Measurements from ENCODE around the gene TNFAIP8L1. TPM values are rescaled to one million over a fixed set of nuclear protein-coding genes. Genes with fewer than 3 reads are reported as not detected.
"Not testable (repeated sequence)": the region's sequence is repeated elsewhere in the genome, so short reads cannot be mapped to it uniquely, and the experiment has no call there.

Gene TNFAIP8L1
- total RNA-seq = 1 to 10 TPM; 5.7 to 6.1 TPM
- long read RNA-seq, donor 1, partial matches to known transcripts = 0 of 7 reads
- long read RNA-seq, donor 1, other reads (novel, unspliced or antisense) = 2 of 7 reads
- long read RNA-seq, donor 2, transcript TNFAIP8L1-201 (2 exons, 3,814 nt) = major isoform, 32 of 38 reads
- long read RNA-seq, donor 2, partial matches to known transcripts = 0 of 38 reads
- long read RNA-seq, donor 2, other reads (novel, unspliced or antisense) = 5 of 38 reads

DNA sequence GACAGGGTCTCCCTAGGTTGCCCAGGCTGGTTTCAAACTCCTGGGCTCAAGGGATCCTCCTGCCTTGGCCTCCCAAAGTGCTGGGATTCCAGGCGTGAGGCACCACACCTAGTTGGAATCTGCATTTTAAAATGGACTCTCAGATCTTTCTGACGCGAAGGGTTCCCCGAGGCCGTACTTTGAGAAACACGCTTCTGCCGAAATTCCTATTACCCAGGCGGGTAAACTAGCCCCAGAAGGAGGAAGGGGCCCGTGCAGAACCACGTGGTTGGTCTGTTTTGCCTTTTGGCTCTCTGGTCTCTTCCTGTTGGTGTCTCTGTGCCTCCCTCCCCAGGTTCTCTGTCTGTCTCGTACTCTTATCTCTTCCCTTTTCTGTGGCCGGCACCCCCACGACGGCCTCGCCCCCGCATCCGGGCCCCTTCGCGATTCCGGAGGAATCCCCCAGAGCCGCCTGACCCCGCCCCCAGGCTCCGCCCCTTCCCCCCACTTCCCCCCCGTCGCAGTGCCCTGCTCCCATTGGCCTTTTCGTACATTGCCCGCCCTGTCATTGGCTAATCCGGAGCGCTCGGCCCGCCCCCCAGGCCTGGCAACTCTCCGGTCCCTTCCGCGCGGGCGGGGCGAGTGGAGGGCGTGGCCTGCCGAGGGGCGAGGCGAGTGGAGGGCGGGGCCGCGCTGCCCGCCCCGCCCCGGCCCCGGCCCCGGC lies at the start of gene TNFAIP8L1:
TNFAIP8L1 (plus strand) TSS at position 689 of the 703 bp plus-strand sequence. CDS start 12,354 bp downstream, outside the sequence.
- DNase-seq (ENCODE audit: low spot score) = peak; percentile 99
- intact Hi-C loops (cut with DNase I) = loop anchor here (5.0 to 10.0 kb wide), 2 partner anchors 64 to 82 kb away; partner anchors contain the start of gene SEMA6B (in 1 of the 2)

DNA sequence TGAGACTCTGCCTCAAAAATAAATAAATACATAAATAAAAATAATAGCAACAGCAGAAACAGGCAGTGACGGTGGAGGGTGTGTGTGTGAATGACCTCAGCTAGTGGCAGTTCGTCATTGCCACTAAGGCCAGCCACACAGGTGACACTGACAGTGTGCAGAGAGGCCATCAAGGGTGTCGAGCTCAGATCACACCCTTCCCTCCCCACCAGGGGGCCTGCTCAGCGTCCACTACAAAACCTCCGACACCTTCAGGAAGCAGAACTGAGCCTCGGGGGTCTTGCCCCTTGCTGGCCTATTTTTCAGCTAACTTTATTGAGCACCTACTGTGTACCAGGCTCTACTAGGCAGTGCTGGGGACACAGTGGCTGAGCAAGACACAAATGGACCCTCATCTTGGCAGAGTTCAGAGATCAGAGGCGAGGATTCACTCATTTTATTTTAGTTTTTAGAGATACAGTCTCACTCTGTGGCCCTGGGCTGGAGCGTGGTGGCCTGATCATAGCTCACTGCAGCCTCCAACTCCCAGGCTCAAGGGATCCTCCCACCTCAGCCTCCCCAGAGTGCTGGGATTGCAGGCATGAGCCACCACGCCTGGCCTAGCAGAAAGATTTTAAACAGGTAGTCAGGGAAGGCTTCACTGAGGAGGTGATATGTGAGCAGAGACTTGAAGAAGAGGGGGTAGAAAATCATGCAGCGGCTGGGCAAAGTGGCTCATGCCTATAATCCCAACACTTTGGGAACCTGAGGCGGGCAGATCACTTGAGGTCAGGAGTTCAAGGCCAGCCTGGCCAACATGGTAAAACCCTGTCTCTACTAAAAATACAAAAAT lies 49.5 kb upstream of the TNFAIP8L1 start:
- no peak for DNase-seq (ENCODE audit: low spot score)
- intact Hi-C loops (cut with DNase I) = loop anchor here in 1 of 2 donors (5.0 kb wide), 1 partner anchor 1753 kb away; no protein-coding TSS in a partner anchor

DNA sequence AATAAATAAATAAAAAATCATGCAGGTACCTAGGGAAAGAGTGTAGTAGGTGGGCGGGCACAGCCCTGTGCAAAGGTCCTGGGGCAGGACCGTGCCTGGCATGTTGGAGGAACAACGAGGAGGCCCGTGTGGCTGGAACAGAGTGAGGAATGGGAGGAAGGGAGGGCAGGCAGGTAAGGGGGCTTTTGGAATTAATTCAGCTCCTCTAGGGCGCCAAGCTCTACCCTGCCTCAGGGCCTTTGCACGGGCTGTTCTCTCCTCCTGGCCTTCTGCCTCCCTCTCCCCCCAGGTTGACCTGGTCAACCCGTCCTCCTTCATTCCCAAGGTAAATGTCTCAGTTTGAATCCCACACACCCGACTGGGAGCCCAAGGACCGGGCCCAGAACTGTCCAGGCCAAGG lies 48.8 kb upstream of the TNFAIP8L1 start:
- DNase-seq (ENCODE audit: low spot score) = no peak

GRCh38 chr19:4591320-4591719 lies 48.0 kb upstream of the TNFAIP8L1 start:
- DNase-seq (ENCODE audit: low spot score) = no peak
- intact Hi-C loops (cut with DNase I) = no loop called here

More for the DNA sequence above, 48.8 kb upstream of the TNFAIP8L1 start:
- intact Hi-C loops (cut with DNase I) = no loop called here

DNA sequence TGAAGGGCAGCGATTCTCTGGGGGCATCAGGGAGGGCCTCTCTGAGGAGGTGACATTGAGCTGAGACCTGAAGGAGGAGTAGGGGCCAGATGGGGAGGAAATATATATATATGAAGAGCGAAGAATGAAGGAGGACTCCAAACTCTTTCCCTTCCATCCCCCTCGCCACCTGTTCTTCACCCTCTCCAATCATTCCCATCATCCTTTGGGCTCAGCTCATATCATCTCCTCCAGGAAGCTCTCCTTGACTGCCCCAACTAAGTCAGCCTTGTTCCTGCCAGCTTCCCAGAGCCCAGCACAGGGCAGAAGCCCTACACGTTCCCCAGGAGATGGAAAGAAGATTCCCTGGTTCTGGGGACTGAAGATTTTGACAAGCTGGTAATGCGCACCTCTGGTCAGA lies 46.9 kb upstream of the TNFAIP8L1 start:
- intact Hi-C loops (cut with DNase I) = no loop called here
- DNase-seq (ENCODE audit: low spot score) = no peak

DNA sequence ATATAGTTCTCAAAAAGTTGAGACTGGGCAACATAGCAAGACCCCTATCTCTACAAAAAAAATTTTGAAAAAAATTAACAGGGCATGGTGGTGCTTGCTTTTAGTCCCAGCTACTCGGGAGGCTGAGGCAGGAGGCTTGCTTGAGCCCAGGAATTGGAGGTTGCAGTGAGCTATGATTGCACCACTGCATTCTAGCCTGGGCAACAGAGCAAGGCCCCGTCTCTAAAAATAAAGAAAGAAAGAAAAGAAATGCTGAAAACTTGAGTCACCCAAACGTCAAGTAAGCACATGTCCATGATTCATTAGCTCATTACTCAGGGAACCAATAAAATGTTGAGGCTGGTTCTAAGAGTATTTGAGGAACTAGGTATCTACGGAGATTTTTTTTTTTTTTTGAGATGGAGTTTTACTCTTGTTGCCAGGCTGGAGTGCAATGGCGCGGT lies 45.9 kb upstream of the TNFAIP8L1 start:
- intact Hi-C loops (cut with DNase I) = no loop called here
- no peak for DNase-seq (ENCODE audit: low spot score)

DNA sequence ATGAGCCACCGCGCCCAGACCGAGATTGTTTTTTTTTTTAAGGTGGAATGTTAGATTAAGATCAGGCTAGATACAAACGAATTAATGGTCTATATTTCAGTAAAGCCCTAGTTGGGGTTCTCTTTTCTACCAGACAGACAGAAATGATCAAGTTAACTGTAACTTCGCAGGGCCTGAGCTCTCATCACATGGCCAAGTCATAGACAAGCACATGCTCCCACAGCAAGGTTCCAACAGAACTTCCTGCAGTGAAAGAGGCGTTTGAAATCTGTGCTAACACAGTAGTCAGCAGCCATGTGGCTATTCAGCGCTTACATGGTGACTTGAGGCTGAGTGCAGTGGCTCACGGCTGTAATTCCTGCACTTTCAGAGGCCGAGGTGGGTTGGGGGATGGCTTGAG lies 45.1 kb upstream of the TNFAIP8L1 start:
- intact Hi-C loops (cut with DNase I) = no loop called here
- no peak for DNase-seq (ENCODE audit: low spot score)

DNA sequence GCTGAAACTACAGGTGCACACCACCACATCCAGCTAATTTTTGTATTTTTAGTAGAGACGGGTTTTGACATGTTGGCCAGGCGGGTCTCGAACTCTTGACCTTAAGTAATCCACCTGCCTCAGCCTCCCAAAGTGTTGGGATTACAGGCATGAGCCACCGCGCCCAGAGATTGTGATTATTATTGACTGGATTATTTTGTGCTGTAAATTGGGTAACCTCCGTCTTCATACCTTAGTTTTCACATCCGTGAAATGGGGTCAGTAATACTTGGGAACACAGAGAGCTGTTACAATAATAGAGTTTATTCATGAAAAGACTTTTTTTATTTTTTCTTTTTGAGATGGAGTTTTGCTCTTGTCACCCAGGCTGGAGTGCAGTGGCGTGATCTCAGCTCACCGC lies 44.2 kb upstream of the TNFAIP8L1 start:
- intact Hi-C loops (cut with DNase I); DNase-seq (ENCODE audit: low spot score): not testable (repeated sequence)

DNA sequence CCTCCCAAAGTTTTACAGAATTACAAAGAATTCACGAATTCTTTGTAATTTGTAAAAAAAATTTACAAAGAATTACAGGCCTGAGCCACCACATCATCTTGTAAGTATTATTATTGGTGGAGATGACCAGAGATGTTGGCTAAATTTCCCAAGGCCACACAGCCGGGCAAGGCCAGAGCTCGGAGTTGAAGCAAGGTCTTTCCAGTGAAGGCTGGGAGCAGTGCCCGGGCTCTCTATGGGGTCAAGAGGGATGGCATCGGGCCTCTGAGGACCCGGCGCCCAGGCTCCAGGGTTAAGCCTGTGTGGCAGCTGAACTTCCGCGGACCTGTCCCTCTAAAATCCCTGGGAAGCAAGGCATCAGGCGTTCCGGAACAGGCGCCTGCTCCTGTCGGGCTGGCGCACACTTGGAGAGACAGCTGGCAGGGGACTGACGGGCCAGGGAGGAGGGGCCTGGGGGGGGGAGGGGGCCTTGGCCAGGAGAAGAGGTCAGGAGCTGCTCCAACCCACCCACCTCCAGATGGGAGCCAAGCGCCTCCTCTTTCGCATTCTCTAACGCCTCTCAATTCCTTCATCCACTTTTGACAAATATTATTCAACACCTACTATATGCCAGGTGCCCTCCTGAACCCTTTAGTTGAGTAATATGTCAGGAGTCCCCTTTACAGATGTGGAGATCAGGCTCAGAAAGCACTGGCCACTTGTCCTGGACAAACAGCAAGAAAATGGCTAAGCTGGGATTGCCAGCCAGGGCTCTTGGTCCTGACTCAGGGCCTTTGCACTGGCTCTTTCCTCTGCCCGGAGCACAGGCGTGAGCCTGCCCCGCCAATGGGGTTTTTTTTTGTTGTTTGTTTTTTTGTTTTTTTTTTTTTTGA lies 43.0 kb upstream of the TNFAIP8L1 start:
- DNase-seq (ENCODE audit: low spot score) = no peak
- intact Hi-C loops (cut with DNase I) = no loop called here

DNA sequence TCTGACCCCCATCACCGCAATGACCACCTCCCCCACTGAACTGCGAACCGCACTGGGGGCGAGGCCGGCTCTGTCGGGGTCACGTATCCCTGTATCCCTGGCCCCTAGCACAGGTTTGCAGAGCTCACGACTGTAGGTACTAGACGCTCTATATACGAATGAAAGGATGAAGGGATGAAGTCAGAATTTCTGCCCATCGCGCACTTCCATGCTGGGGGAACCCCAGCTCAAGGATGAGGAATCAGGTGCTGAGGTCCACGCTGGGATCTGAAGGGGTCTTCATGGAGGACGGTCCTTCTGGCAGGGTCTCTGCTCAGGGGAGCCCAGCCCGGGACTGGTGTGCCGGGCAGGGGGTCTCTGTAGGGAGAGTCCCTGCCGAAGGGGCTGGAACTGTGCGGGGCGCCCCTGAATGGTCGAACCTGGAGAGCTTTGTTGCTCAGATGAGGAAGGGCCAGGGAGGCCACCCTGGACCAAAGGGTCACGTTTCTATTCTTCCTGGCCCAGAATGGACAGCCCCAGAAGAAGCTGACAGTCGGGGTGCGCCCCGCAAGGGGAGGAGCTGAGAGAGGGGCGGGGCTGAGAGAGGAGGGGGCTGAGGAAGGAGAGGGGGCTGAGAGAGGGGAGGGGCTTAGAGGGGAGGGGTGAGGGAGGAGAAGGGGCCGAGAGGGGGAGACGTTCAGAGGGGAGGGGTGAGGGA lies 41.9 kb upstream of the TNFAIP8L1 start:
- intact Hi-C loops (cut with DNase I) = no loop called here

DNA sequence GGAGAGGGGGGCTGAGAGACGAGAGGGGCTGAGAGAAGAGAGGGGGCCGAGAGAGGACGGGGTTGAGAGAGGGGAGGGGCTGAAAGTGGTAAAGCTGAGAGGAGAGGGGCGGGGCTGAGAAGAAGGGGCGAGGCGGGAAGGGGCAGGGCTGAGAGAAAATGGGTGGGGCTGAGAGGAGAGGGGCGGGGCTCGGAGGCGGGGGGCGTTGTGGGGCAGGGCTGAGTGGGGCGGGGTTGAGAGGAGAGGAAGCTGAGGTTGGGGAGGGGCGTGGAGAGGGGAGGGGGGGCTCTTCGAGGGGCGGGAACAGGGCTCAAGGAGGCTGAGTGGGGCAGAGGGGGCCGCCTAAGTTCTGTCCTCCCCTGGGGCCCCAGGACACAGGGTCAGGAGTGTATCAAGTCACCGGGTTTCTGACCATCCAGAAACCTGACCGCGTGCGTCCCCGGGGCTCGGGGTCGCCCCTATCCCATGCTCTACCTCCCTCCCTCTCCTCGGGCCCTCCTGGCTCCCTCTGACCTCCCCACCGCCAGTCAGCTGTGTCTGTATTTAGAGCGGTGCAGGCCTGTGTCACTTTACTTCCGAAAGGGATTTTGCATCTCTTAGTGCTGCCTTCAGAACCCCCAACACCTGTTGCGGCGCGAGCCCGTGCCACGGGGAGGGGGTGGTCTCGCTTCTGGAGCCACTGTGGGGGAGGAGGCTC lies 41.2 kb upstream of the TNFAIP8L1 start:
- DNase-seq (ENCODE audit: low spot score) = no peak

More for the DNA sequence above, 41.9 kb upstream of the TNFAIP8L1 start:
- DNase-seq (ENCODE audit: low spot score) = no peak

GRCh38 chr19:4598712-4599111 lies 40.6 kb upstream of the TNFAIP8L1 start:
- intact Hi-C loops (cut with DNase I) = no loop called here
- no peak for DNase-seq (ENCODE audit: low spot score)

More for the DNA sequence above, 41.2 kb upstream of the TNFAIP8L1 start:
- intact Hi-C loops (cut with DNase I) = no loop called here

- DNase-seq (ENCODE audit: low spot score) = no peak
- intact Hi-C loops (cut with DNase I) = no loop called here
Measured at GRCh38 chr19:4600082-4600481, 39.2 kb upstream of the TNFAIP8L1 start.

GRCh38 chr19:4600893-4601292 lies 38.4 kb upstream of the TNFAIP8L1 start:
- DNase-seq (ENCODE audit: low spot score) = no peak
- intact Hi-C loops (cut with DNase I) = no loop called here

DNA sequence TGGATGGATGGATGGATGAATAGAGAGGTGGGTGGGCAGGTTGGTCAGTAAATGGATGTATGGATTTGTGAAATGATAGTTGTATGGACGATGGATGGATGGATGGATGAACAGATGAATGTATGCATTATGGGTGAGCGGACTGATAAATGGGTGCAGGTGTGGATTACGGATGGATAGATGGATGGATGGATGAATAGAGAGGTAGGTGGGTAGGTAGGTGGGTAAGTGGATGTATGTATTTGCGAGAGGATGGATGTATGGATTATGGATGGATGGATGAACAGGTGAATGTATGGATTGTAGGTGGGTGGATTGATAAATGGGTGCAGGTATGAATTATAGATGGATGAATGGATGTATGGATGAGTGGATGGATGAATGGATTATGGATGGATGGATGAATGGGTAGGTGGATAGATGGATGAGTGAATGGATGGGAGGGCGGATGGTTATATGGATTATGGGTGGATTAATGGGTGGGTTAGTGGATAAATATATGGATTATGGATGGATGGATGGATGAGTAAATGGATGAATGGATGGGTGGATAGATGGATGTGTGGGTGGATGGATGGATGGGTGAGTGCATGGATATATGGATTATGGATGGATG lies 37.0 kb upstream of the TNFAIP8L1 start:
- intact Hi-C loops (cut with DNase I) = no loop called here
- no peak for DNase-seq (ENCODE audit: low spot score)

- no peak for DNase-seq (ENCODE audit: low spot score)
- intact Hi-C loops (cut with DNase I) = no loop called here
Measured at GRCh38 chr19:4602915-4603314, 36.4 kb upstream of the TNFAIP8L1 start.

DNA sequence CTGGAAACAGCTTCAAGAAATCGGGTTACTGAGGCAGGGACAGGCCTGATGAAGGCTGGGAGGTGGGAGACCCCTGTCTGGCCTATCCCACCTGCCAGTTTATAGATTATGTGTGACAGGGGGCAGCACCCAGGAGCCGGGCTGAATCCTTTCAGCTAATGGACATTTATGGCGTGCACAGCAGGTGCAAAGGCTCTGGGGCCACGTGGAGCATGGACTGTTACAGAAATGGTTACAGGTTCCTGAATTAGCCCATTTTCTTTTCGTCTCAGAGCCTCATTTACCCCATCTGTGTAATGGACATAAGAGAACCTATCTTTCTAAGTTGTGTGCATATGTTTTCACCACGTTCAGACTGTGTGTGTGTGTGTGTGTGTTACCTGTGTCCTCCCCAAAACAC lies 34.4 kb upstream of the TNFAIP8L1 start:
- intact Hi-C loops (cut with DNase I) = no loop called here
- DNase-seq (ENCODE audit: low spot score) = no peak
